ENCODE results near the gene ULK3.

Gene ULK3

GRCh38 chr15:74866090-74866489, 23.1 kb upstream of the ULK3 start:
- DNase-seq = no peak

GRCh38 chr15:74865316-74865715, 22.4 kb upstream of the ULK3 start:
- no peak for DNase-seq

GRCh38 chr15:74864296-74864695, 21.3 kb upstream of the ULK3 start:
- DNase-seq = no peak

- DNase-seq = no peak
Observed at GRCh38 chr15:74863239-74864056, 20.5 kb upstream of the ULK3 start.

- DNase-seq = no peak
Observed at GRCh38 chr15:74858369-74858740, 15.4 kb upstream of the ULK3 start.

GRCh38 chr15:74857671-74858368, 14.9 kb upstream of the ULK3 start:
- DNase-seq = no peak

- DNase-seq = no peak
Observed at GRCh38 chr15:74857082-74857655, 14.2 kb upstream of the ULK3 start.

- no peak for DNase-seq
Observed at GRCh38 chr15:74856537-74856936, 13.6 kb upstream of the ULK3 start.

- DNase-seq = no peak
Observed at GRCh38 chr15:74855857-74856256, 12.9 kb upstream of the ULK3 start.

- DNase-seq = no peak
Observed at GRCh38 chr15:74854453-74855022, 11.6 kb upstream of the ULK3 start.

- DNase-seq = no peak
Observed at GRCh38 chr15:74851960-74852359, 9.0 kb upstream of the ULK3 start.

GRCh38 chr15:74850393-74850792, 7.4 kb upstream of the ULK3 start:
- no peak for DNase-seq

GRCh38 chr15:74847432-74847831, 4.5 kb upstream of the ULK3 start:
- DNase-seq = no peak

- DNase-seq = no peak
Observed at GRCh38 chr15:74845581-74845980, 2.6 kb upstream of the ULK3 start.

- DNase-seq = peak; percentile 58
Observed at GRCh38 chr15:74845208-74845568, 2.2 kb upstream of the ULK3 start.

GRCh38 chr15:74844319-74845207, 1.6 kb upstream of the ULK3 start:
- DNase-seq = no peak

- no peak for DNase-seq
Observed at GRCh38 chr15:74843891-74844299, 939 bp upstream of the ULK3 start.

GRCh38 chr15:74843445-74843828, 481 bp upstream of the ULK3 start:
- DNase-seq = no peak

- DNase-seq = no peak
Observed at GRCh38 chr15:74841891-74842373, 1.0 kb downstream of the ULK3 start.

GRCh38 chr15:74840851-74841775, 1.8 kb downstream of the ULK3 start:
- DNase-seq = no peak

Measured in activated CD4-positive, CD25-positive, alpha-beta regulatory T cell treated with anti-CD3 and anti-CD28 coated beads, Interleukin-2, amount 50 U/mL, for 72 hours (primary cell).